GM18498 (cell line): ENCODE measurements around the gene PRR23E.

Source experiments
- ATAC-seq: cut with Tn5 transposase; IDR thresholded peaks from one replicate; pipeline ENCODE4 v1.9.1; 2021; ENCODE audit warnings: mild to moderate bottlenecking, moderate library complexity; ENCODE audit not compliant: unreplicated experiment

Gene PRR23E

DNA sequence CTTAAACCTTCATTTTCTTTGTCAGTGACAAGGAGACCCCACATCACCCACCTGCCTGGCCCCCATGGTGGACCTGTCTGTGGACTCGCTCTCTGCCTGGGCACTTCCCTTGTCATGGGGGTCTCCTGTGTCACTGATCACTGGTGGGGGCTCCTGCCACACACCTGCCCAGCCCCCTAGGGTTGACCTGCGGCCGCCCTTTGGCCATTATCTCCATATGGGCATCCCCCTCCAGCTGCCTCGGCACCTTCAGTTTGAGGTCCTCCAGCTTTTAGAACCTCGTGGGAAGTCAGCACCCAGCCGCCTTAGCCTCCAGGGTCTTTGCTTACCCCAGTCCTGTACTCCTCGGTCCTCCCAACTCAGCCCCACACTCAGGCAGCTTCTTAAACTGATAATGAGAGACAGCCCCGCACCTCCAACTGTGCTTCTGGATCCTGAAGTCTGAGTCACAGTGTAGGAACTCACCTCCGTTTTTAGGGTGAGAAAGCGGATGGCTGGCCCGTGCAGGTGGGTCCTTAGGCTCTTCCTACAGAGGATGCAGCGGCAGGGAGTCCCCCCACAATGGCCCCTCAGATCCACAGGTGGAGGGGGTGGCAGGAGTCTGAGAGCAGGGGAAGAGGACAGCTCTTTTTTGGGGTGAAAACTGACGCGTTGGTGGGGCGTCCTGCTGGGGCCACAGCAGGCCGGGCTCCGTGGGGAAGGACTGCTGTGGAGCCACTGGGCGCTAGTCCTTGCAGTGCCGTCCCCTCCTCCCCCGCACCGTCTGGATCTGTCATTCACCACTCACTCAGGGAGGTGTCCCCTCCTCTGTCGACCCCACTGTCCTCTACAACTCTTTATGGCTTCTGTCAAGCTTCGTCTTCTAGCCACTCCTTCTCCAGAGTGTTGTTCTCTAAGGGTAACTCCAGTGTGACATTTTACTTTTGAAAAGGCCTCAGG lies 8.7 kb upstream of the PRR23E start:
- ATAC-seq, result no peak

DNA sequence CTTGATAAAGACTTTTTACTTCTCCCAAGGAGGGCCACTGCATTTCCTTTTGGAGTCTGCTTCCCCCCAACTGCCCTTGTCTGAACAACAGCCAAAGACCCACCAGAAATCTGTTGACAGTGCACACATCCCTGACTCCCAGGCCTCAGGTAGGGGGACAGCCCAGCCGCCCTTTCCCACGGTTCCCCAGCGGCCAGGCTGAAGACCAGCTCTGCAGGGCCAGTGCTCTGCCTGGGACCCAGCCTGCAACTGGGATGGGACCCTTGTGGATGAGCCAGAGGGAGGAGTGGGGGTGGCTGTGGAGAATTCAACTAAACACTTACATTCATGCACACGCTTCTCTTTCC lies 8.1 kb upstream of the PRR23E start:
- ATAC-seq, result no peak

DNA sequence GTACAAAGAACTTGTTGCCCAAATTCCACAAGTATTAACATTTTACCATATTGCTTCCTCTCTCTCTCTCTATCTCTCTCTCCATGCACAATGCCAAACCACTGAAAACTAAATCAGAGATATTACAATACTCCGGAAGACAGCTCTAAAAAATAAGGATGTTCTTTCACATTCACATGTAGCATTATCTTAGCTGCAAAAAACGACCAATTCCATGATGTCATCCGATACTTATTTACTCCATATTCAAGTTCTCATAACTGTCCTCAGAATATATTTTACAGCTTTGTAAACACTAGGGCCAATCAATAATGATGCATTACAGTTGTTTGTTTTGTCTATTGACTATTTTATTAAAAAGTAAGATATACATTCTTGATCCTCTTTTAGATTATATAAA lies 7.7 kb upstream of the PRR23E start:
- no peak for ATAC-seq

DNA sequence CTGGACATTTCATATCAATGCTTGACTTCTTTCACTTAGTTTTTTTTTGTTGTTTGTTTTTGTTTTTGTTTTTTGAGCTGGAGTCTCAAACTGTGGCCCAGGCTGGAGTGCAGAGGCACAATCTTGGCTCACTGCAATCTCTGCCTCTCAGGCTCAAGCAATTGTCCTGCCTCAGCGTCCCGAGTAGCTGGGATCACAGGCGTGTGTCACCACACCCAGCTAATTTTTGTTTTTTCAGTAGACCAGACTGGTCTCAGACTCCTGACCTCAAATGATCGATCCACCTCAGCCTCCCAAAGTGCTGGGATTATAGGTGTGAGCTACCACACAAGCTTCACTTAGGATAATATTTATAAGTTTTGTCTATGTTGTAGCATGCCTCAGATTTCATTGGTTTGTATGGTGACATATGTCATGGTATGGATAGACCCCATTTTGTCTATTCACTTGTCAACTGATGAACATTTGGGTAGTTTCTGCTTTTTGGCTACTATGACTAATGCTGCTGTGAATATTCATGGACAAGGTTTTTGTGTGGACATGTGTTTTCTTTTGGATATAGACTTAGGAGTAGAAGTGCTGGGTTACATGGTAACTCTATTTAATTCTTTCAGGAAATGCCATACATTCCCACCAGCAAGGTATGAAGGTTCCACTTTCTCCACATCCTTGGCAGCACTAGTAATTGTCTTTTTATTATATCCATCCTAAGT lies 6.8 kb upstream of the PRR23E start:
- no peak for ATAC-seq

DNA sequence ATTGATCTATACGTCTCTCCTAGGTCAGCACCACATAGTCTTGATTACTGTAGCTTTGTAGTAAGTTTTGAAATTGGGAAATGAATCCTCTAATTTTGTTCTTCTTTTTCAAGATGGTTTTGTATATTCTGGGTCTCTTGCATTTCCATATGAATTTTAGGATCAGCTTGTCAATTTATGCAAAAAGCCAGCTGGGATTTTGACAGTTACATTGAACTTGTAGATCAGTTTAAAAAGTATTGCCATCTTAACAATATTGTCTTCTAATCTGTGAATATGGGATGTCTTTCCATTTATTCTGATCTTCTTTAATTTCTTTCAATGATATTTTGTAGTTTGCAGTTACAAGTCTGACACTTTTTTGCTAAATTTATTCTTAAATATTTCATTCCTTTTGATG lies 5.6 kb upstream of the PRR23E start:
- ATAC-seq, result no peak

- no peak for ATAC-seq
These were observed 410 bp downstream of the PRR23E start for GRCh38 chr3:127193341-127193740.

DNA sequence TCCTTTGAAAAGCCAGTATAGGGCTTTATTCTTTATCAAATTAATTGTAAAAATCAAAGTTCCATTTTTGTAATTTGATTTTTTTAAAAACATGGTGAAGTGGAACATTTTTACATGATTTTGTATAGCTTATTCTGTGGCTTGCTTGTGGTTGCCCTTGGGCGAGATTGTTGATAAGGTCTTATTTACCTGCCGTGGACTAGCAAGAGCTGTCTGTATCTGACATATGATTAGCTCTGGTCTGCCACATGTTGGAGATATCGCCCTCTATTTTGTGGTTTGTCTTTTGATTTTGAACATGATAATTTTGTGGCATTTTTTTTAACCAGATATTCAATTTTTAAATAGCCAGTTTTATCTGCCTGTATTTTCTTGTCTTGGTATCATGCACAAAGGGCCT lies 844 bp downstream of the PRR23E start:
- ATAC-seq, result no peak

DNA sequence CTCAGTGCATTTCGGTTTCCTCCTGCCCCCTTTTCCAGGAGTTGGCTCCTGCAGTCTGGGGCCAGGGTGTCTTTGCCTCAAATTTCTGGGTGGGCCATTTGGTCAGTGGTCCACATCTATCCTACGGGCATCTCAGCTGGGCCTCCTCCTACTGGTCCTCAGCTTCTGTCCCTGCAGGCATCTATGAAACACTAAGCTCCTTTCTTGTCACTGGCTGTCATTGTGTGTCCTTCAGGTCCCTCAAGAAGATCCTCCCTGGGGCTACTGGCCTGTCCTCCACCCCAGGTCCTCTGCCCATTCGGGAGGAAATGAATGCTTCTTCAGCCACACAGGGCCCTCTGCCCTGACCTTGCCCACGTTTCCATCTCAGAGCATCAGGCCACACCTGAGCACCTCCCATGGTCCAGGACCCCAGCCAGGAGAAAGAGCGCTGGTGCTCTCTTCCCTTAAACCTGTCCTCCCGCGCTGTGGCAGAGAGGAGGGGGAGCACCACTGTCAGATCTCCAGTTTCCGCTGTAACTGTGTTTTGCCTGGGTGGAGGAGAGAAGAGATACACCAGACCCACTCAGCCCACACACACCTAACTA lies 1.8 kb downstream of the PRR23E start:
- no peak for ATAC-seq

DNA sequence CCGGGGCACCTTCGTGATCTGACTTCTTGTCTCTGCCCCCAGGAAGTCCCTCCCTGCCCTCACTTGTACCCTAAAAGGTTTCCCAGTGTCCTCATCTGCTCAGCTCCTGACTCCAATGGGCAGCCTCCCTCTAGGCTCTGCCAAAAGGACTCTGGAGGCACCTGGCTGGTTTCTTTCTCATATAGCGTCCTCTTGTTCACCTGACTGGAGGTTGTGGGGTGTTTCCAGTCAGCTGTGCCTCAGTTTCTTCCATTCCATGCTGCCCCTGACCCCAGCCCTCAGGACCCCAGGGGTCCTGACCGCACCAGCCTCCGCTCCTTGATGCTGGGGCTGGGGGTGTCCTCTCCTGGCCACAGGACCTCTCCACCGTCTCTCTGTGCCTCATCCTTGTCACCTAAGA lies 2.5 kb downstream of the PRR23E start:
- ATAC-seq, result no peak

GRCh38 chr3:127196002-127196401 lies 3.1 kb downstream of the PRR23E start:
- no peak for ATAC-seq

GRCh38 chr3:127196466-127197299 lies 3.8 kb downstream of the PRR23E start:
- no peak for ATAC-seq

DNA sequence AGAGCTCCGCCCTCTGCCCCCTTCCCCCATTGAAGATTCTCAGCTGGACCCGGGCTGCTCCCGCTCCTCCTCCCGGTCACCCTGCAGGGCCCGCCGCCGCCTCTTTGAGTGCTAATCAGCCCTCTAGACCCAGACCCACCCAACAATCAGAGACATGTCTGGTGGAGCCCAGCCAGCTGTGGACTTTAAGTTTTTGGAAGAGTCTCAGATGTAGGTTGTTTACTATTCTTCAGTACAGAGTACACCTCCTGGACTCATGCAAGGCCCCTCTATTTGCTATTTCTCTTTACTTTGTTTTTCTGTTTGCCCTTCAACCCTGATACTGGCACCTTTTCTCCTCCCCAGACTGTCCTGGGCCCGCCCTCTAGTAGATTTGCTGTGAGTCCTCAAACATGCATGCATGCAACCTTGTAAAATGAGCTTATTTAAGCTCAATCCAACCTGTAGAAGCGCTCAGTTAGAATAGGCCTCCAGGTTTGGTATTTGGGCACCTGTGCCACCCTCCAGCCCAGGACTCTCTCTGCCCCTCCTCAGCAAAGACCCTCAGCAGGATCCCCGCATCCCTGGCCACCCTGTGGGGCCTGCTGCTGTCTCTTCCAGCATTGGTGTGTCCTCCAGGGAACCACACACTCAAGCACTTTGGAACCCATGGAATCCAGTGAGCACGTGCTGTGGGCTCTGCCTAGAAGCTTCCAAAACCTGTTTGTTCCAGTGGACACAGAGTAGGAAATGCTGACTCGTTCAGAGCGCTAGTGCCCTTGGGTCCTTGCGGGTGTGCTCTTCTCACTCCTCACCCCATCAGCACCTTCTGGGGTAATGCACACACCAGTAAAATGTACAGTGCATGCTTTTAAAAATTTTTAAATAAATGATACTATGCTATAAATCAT lies 4.6 kb downstream of the PRR23E start:
- no peak for ATAC-seq

DNA sequence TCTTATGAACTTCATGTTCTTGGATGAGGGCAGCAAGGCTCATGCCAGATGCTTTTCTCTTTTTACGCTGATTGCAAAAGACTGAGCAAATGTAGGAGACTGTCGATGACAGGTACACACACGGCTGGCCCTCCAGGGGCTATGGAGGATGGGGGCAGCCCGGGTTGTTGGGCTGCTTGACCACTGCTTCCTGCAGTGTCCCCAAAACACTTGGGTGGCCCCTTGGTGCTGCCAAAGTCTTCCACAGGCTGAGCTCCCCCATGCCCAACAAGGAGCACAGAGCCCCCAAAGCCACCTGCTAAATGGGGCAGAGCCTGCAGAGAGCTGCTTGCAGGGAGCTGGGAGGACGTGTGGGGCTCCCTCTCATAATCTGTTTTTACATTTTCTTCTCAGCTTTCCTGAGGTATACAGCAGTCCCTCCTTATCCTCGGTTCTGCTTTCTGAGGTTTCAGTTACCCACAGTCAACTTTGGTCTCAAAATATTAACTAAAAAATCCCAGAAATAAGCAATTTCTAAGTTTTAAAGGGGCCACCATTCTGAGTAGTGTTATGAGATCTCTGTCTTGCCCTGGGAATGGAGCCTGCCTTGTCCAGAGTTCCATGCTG lies 7.3 kb downstream of the PRR23E start:
- no peak for ATAC-seq

DNA sequence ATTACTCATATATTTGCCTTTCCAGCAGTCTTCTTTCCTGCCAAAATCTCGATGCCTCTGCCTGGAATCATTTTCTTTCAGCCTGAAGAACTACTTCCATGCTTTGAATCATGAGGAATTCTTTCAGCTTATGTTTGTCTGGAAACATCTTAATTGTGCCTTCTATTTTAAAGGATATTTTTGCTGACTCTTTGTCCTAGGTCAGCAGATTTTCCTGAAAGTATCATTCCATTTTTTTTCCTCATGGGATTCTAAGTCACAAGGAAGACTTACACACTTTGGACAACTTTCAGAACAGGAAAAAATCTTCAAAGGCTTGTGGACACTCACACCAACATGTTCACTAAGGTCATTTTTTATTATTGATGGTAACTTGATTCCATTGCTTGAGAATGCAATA lies 10.1 kb downstream of the PRR23E start:
- ATAC-seq, result no peak

DNA sequence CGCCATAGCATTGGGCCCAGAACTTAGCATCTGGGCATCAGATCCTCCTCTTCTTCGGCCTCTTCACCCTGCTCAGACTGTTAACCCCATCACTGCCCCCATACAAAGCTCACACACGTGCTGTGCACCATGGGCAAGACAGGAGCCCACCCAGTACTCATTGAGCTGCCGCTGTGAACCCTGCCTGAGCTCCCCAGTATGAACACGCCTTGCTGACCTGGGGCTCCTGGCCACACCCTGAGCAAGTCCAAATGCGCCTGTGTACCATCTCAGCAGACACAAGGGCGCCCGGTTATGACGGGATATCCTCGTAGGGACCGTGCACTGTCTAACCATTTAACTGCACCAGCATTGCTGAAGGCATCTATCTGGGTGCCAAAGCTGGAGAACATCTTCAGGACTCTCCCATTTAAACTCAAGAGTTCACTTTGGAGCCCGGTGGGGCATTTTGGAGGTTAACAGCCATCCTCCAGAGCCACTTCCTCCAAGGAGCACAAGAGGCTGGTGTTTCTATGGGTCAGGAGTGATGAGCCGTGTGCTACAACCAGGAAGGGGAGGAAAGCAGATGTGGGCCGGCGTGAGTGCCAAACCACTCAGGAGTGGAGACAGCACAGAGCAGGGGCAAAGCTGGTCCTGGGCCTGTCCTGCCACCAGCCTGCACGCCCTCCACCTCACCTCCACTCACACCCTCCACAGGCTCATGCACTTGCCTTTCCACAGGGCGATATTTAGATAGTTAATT lies 12.1 kb downstream of the PRR23E start:
- no peak for ATAC-seq

GRCh38 chr3:127206154-127206553 lies 13.2 kb downstream of the PRR23E start:
- no peak for ATAC-seq

DNA sequence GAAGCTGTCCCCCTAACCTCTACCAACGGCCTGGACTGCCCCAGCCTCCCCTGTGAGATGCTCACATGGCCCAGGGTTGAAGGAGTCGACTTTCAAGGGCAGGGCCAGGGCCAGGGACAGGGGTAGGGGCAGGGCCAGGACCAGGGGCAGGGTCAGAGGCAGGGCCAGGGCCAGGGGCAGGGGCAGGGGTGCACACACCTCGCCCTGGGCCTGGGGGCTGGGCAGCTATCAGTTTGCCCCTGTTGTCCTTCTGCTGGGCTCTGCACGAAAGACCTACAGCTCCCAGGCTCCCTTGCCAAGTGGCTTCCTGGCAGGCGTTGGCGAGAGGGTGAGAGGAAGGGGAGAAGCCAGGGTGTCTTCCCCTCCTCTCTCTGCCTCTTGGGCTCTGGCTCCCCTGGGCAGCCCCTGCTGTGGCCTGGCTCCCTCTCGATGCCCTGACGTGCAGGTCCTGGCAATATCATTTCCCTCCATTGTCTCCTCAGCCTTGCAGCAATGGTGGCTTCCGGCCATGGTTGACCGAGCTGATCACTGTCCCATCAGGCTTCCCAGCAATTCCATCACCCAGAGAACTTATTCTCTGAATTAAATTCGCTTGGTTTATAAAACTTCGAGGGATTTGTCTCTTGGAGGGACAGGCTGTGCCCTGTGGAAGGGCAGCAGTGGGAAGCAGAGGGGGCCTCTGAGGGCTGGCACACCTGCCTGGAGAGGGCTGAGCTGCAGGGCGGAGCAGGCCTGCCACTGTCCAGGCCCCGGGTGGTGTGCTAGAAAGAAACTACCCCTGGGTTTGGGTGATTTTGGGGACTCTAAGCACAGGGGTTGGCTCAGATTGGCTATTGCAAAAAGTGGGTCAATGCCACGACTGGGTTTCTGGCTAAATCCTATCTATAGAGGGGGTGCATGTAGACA lies 13.9 kb downstream of the PRR23E start:
- ATAC-seq, result no peak
